A673 (cell line): ENCODE results near the gene CD164. TPM values are rescaled to one million over a fixed set of nuclear protein-coding genes. Genes with fewer than 3 reads are reported as not detected.

ENCODE experiments used
- BruUV-seq: library from RNA; stranded (reverse); fragments of 400-500 nt; replicated peaks from 2 replicates; lab custom pipeline; 2021; lab: Mats Ljungman, UMichigan
- CTCF ChIA-PET: fragments of 300-600 bp; sonication (Branson Sonifier 250); formaldehyde crosslinking; loops from one replicate; lab custom pipeline; 2022; ENCODE audit warnings: antibody characterized with exemption; lab: Charles Lee
- POLR2A ChIA-PET: fragments of 300-600 bp; sonication (Branson Sonifier 250); formaldehyde crosslinking; loops from one replicate; lab custom pipeline; 2022; ENCODE audit warnings: antibody characterized with exemption; ENCODE audit not compliant: low non-redundant PET; lab: Charles Lee
- DNase-seq: peaks from one replicate; pipeline ENCODE4 v3.0.0-alpha.2; 2015; ENCODE audit warnings: low spot score
- H3K27ac ChIP-seq: fragments of 200-600 bp; sonication (generic); 2 replicates; pipeline ENCODE4 v1.5.1; 2016; ENCODE audit warnings: mixed run types, low read depth, mild to moderate bottlenecking, mixed read lengths, antibody characterized with exemption, low read length; ENCODE audit not compliant: poor library complexity, severe bottlenecking
- H3K27me3 ChIP-seq: fragments of 200-600 bp; sonication (generic); replicated peaks from 2 replicates; pipeline ENCODE4 v1.6.1; 2017; ENCODE audit warnings: mixed run types, low read depth, mild to moderate bottlenecking, mixed read lengths, antibody characterized with exemption, low read length; ENCODE audit not compliant: insufficient read depth, poor library complexity
- H3K36me3 ChIP-seq: fragments of 200-600 bp; sonication (generic); 2 replicates; pipeline ENCODE4 v1.6.1; 2016; ENCODE audit warnings: mixed run types, mild to moderate bottlenecking, mixed read lengths, antibody characterized with exemption, low read length; ENCODE audit not compliant: insufficient read depth, poor library complexity, severe bottlenecking
- H3K4me1 ChIP-seq: fragments of 200-600 bp; sonication (generic); 2 replicates; pipeline ENCODE4 v1.6.1; 2017; ENCODE audit warnings: mixed run types, mild to moderate bottlenecking, mixed read lengths, antibody characterized with exemption, low read length; ENCODE audit not compliant: insufficient read depth, poor library complexity, severe bottlenecking
- H3K4me3 ChIP-seq: fragments of 200-600 bp; sonication (generic); 2 replicates; pipeline ENCODE4 v1.5.1; 2016; ENCODE audit warnings: low read depth, mixed run types, mild to moderate bottlenecking, mixed read lengths, low read length; ENCODE audit not compliant: poor library complexity, severe bottlenecking
- H3K9me3 ChIP-seq: fragments of 200-600 bp; sonication (generic); 2 replicates; pipeline ENCODE4 v1.6.1; 2016; ENCODE audit warnings: mixed run types, low read depth, mild to moderate bottlenecking, mixed read lengths, antibody characterized with exemption, low read length; ENCODE audit not compliant: poor library complexity, severe bottlenecking
- CTCF ChIP-seq: fragments of 300-800, 200-600 bp; sonication (generic); conservative IDR thresholded peaks from 2 replicates; pipeline ENCODE4 v1.5.1; 2017; ENCODE audit warnings: low read depth, mild to moderate bottlenecking, antibody characterized with exemption, low read length, moderate library complexity, mixed read lengths
- EZH2 ChIP-seq: fragments of 200-600 bp; sonication (generic); IDR thresholded peaks from 2 replicates; pipeline ENCODE4 v1.6.1; 2017; ENCODE audit warnings: borderline replicate concordance, low read depth, mild to moderate bottlenecking, mixed read lengths, antibody characterized with exemption, low read length; ENCODE audit not compliant: poor library complexity, severe bottlenecking
- intact Hi-C: fragments of 100-400 bp; cut with micrococcal nuclease; formaldehyde crosslinking; loops from one replicate; pipeline ENCODE4 v1.10.0; 2022; ENCODE audit not compliant: unreplicated experiment
- total RNA-seq: library from RNA; stranded (reverse); gene quantifications from 2 replicates; pipeline ENCODE4 v1.2.3, GENCODE V29; 2021

Gene CD164
- total RNA-seq, 1 experiment from 2014 or later = 176 TPM

- ChIA-PET POLR2A (no interaction called here), CTCF (no interaction called here)
- TF ChIP-seq CTCF (no peak), EZH2 (no peak)
- Histone ChIP-seq H3K27ac (no peak overlapping the region), H3K9me3 (no peaks in the 10 kb centered on the region), H3K4me1 (no peaks in the 10 kb centered on the region), H3K36me3 (no peaks in the 10 kb centered on the region), H3K27me3 (no peaks in the 10 kb centered on the region), H3K4me3 (no peak overlapping the region)
- no TSS peak for BruUV-seq
- intact Hi-C loops = no loop called here
- no peak for DNase-seq
Measured at GRCh38 chr6:109347779-109348178, 34.5 kb downstream of the CD164 start.

- H3K4me3 ChIP-seq = no peak overlapping the region
- no peaks in the 10 kb centered on the region for H3K9me3 ChIP-seq
- TF ChIP-seq CTCF = no peak
- TF ChIP-seq EZH2 = no peak
- DNase-seq = no peak
- H3K4me1 ChIP-seq = no peaks in the 10 kb centered on the region
- no peak overlapping the region for H3K27ac ChIP-seq
- ChIA-PET CTCF (no interaction called here), POLR2A (no interaction called here)
- no TSS peak for BruUV-seq
- no peaks in the 10 kb centered on the region for H3K36me3 ChIP-seq
- intact Hi-C loops = no loop called here
- no peaks in the 10 kb centered on the region for H3K27me3 ChIP-seq
Measured at GRCh38 chr6:109345986-109346385, 36.3 kb downstream of the CD164 start.

DNA sequence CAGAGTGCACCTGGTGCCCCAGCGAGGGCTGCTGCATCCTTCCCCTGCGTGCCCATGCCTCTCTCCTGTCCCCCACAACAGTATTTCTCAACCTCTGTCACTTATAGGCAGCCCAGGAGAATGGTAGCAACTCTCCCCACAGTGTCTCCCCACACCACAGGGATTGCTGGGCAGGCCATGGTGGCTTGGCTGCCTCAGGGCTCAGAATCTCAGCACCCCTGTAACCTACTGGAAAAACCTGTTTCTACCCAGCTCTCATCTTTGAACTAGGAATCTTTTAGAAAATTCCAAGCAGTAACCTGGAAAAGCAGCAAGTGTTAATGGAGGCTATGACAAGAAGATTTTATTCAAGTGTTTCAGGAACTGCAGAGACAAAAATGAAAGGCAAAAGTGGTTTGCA lies 38.0 kb downstream of the CD164 start:
- Histone ChIP-seq H3K36me3 (no peaks in the 10 kb centered on the region), H3K9me3 (no peaks in the 10 kb centered on the region), H3K27me3 (no peaks in the 10 kb centered on the region), H3K27ac (no peak overlapping the region), H3K4me1 (no peaks in the 10 kb centered on the region), H3K4me3 (no peak overlapping the region)
- BruUV-seq = no TSS peak
- no peak for DNase-seq
- intact Hi-C loops = no loop called here
- ChIA-PET POLR2A (no interaction called here), CTCF (no interaction called here)
- TF ChIP-seq EZH2 (no peak), CTCF (no peak)
